Activated CD4-positive, alpha-beta T cell treated with anti-CD3 and anti-CD28 coated beads for 36 hours (primary cell): ENCODE data around the gene ANKMY1. TPM values are rescaled to one million over a fixed set of nuclear protein-coding genes. Genes with fewer than 3 reads are reported as not detected.

Source experiments
- ATAC-seq: fragments of 200-7000 bp; cut with Tn5 transposase; one replicate; pipeline ENCODE4 v1.10.0; 2021; ENCODE audit warnings: mild to moderate bottlenecking, moderate library complexity
- CTCF ChIA-PET: fragments of 350-600 bp; sonication (Branson Sonifier 250); formaldehyde crosslinking; loops from one replicate; lab custom pipeline; 2021; ENCODE audit warnings: antibody characterized with exemption; lab: Charles Lee
- POLR2A ChIA-PET: fragments of 350-600 bp; sonication (Branson Sonifier 250); formaldehyde crosslinking; loops from one replicate; lab custom pipeline; 2021; ENCODE audit warnings: antibody characterized with exemption, inconsistent platforms; lab: Charles Lee
- DNase-seq: peaks from one replicate; pipeline ENCODE4 v3.0.0-alpha.2; 2020
- H3K27ac Mint-ChIP-seq: one replicate; pipeline ENCODE4 v1.8.0; 2021; ENCODE audit warnings: mixed read lengths
- H3K27me3 Mint-ChIP-seq: one replicate; pipeline ENCODE4 v1.8.0; 2021; ENCODE audit warnings: mixed read lengths
- H3K36me3 Mint-ChIP-seq: one replicate; pipeline ENCODE4 v1.8.0; 2021; ENCODE audit warnings: low read depth, mixed read lengths
- H3K4me1 Mint-ChIP-seq: one replicate; pipeline ENCODE4 v1.8.0; 2021; ENCODE audit warnings: mixed read lengths
- H3K4me3 Mint-ChIP-seq: one replicate; pipeline ENCODE4 v1.8.0; 2021; ENCODE audit warnings: mild to moderate bottlenecking, moderate library complexity, mixed read lengths
- H3K9me3 Mint-ChIP-seq: one replicate; pipeline ENCODE4 v1.8.0; 2021; ENCODE audit warnings: low read depth, mixed read lengths
- intact Hi-C, 2 experiments: fragments of 100-400 bp; cut with DNase I in 1 of 2; cut with micrococcal nuclease in 1 of 2; formaldehyde crosslinking; loops; one replicate each; pipeline versions ENCODE4 v1.14.2 to v1.15.1; 2022 to 2024; cut with DNase I, micrococcal nuclease
- total RNA-seq, 2 experiments: library from RNA; stranded (reverse); gene quantifications; one replicate each; pipeline ENCODE4 v1.2.3, GENCODE V29; 2021

The ANKMY1 gene
- total RNA-seq, 2 experiments from 2014 or later, result 20.7 to 24.0 TPM

- ATAC-seq (no peak), DNase-seq (no peak)
- Mint-ChIP-seq H3K9me3 (no peaks in the 10 kb centered on the region), H3K36me3 (peaks cover 5% of the 10 kb centered on the region), H3K27me3 (no peaks in the 10 kb centered on the region), H3K4me3 (no peak overlapping the region), H3K27ac (no peak overlapping the region), H3K4me1 (peaks cover 14% of the 10 kb centered on the region)
- intact Hi-C loops, result no loop called here
- POLR2A ChIA-PET, result no interaction called here
- CTCF ChIA-PET, result interaction anchor here (0.6 to 1.2 kb wide), 2 partner anchors 28 to 56 kb away, joined by 3 read pairs; no protein-coding TSS in a partner anchor
Observed at GRCh38 chr2:240593026-240593702, 35.4 kb upstream of the ANKMY1 start.

- Mint-ChIP-seq H3K36me3 (peaks cover 3% of the 10 kb centered on the region), H3K4me1 (peaks cover 24% of the 10 kb centered on the region), H3K9me3 (no peaks in the 10 kb centered on the region), H3K4me3 (no peak overlapping the region), H3K27me3 (no peaks in the 10 kb centered on the region), H3K27ac (no peak overlapping the region)
- intact Hi-C loops, result no loop called here
- ChIA-PET CTCF (interaction anchor here (0.5 to 1.3 kb wide), 3 partner anchors 12 to 362 kb away, joined by 3 read pairs; no protein-coding TSS in a partner anchor), POLR2A (no interaction called here)
- no peak for DNase-seq
- no peak for ATAC-seq
Observed at GRCh38 chr2:240591784-240592183, 34.0 kb upstream of the ANKMY1 start.

- H3K36me3 Mint-ChIP-seq, result peaks cover 3% of the 10 kb centered on the region
- ChIA-PET CTCF (interaction anchor here (0.5 to 1.3 kb wide), 2 partner anchors 11 to 363 kb away, joined by 3 read pairs; no protein-coding TSS in a partner anchor), POLR2A (no interaction called here)
- H3K27me3 Mint-ChIP-seq, result no peaks in the 10 kb centered on the region
- DNase-seq (no peak), ATAC-seq (no peak)
- peaks cover 24% of the 10 kb centered on the region for H3K4me1 Mint-ChIP-seq
- no peak overlapping the region for H3K27ac Mint-ChIP-seq
- H3K9me3 Mint-ChIP-seq, result no peaks in the 10 kb centered on the region
- intact Hi-C loops, result no loop called here
- H3K4me3 Mint-ChIP-seq, result no peak overlapping the region
Observed at GRCh38 chr2:240591226-240591625, 33.4 kb upstream of the ANKMY1 start.

GRCh38 chr2:240590681-240591111, 32.9 kb upstream of the ANKMY1 start:
- H3K27ac Mint-ChIP-seq, result no peak overlapping the region
- H3K36me3 Mint-ChIP-seq, result peaks cover 7% of the 10 kb centered on the region
- intact Hi-C loops, result no loop called here
- no peaks in the 10 kb centered on the region for H3K27me3 Mint-ChIP-seq
- H3K4me3 Mint-ChIP-seq, result no peak overlapping the region
- ATAC-seq (no peak), DNase-seq (no peak)
- ChIA-PET POLR2A (no interaction called here), CTCF (interaction anchor here (1.3 kb wide), 1 partner anchor 11 kb away, joined by 3 read pairs; no protein-coding TSS in a partner anchor)
- no peaks in the 10 kb centered on the region for H3K9me3 Mint-ChIP-seq
- H3K4me1 Mint-ChIP-seq, result peaks cover 24% of the 10 kb centered on the region

GRCh38 chr2:240589850-240590525, 32.2 kb upstream of the ANKMY1 start:
- Mint-ChIP-seq H3K36me3 (peaks cover 7% of the 10 kb centered on the region), H3K4me3 (no peak overlapping the region), H3K9me3 (no peaks in the 10 kb centered on the region), H3K27me3 (no peaks in the 10 kb centered on the region), H3K4me1 (peaks cover 26% of the 10 kb centered on the region), H3K27ac (no peak overlapping the region)
- DNase-seq, result no peak
- POLR2A ChIA-PET, result no interaction called here
- intact Hi-C loops, result no loop called here
- ATAC-seq, result no peak
- CTCF ChIA-PET, result interaction anchor here (1.0 to 1.4 kb wide), 2 partner anchors 31 to 76 kb away, joined by 3 to 8 read pairs; no protein-coding TSS in a partner anchor

- no peak for DNase-seq
- ATAC-seq, result no peak
- ChIA-PET CTCF (interaction anchor here (1.0 to 1.4 kb wide), 2 partner anchors 31 to 75 kb away, joined by 3 to 8 read pairs; no protein-coding TSS in a partner anchor), POLR2A (interaction anchor here (1.4 kb wide), 1 partner anchor 24 kb away, joined by 5 read pairs; no protein-coding TSS in a partner anchor)
- Mint-ChIP-seq H3K9me3 (no peaks in the 10 kb centered on the region), H3K27me3 (no peaks in the 10 kb centered on the region), H3K36me3 (peaks cover 7% of the 10 kb centered on the region), H3K4me3 (no peak overlapping the region), H3K27ac (no peak overlapping the region), H3K4me1 (peaks cover 32% of the 10 kb centered on the region)
- intact Hi-C loops, result no loop called here
Observed at GRCh38 chr2:240589375-240589774, 31.6 kb upstream of the ANKMY1 start.

GRCh38 chr2:240588669-240589068, 30.9 kb upstream of the ANKMY1 start:
- Mint-ChIP-seq H3K36me3 (peaks cover 7% of the 10 kb centered on the region), H3K9me3 (no peaks in the 10 kb centered on the region), H3K4me1 (peaks cover 34% of the 10 kb centered on the region), H3K27ac (no peak overlapping the region), H3K4me3 (peak overlapping the region; percentile 87), H3K27me3 (no peaks in the 10 kb centered on the region)
- DNase-seq, result no peak
- intact Hi-C loops, result no loop called here
- ChIA-PET CTCF (interaction anchor here (1.4 to 4.7 kb wide), 3 partner anchors 20 to 74 kb away, joined by 4 to 61 read pairs (median 8); no protein-coding TSS in a partner anchor), POLR2A (interaction anchor here (1.4 kb wide), 1 partner anchor 23 kb away, joined by 5 read pairs; no protein-coding TSS in a partner anchor)
- no peak for ATAC-seq

- H3K27me3 Mint-ChIP-seq, result no peaks in the 10 kb centered on the region
- POLR2A ChIA-PET, result interaction anchor here (0.7 to 2.4 kb wide), 3 partner anchors 23 to 33 kb away, joined by 3 to 13 read pairs (median 5); partner anchors contain the start of gene DUSP28
- intact Hi-C loops, result no loop called here
- H3K27ac Mint-ChIP-seq, result peak overlapping the region; percentile 37
- no peaks in the 10 kb centered on the region for H3K9me3 Mint-ChIP-seq
- H3K36me3 Mint-ChIP-seq, result peaks cover 7% of the 10 kb centered on the region
- H3K4me1 Mint-ChIP-seq, result peaks cover 34% of the 10 kb centered on the region
- no peak for ATAC-seq
- CTCF ChIA-PET, result interaction anchor here (1.5 to 4.7 kb wide), 2 partner anchors 19 to 22 kb away, joined by 4 to 61 read pairs; no protein-coding TSS in a partner anchor
- peak overlapping the region; percentile 87 for H3K4me3 Mint-ChIP-seq
- no peak for DNase-seq
Observed at GRCh38 chr2:240588006-240588655, 30.3 kb upstream of the ANKMY1 start.

GRCh38 chr2:240586919-240587800, 29.4 kb upstream of the ANKMY1 start:
- Mint-ChIP-seq H3K4me1 (peaks cover 38% of the 10 kb centered on the region), H3K27me3 (no peaks in the 10 kb centered on the region), H3K4me3 (peak overlapping the region; percentile 87), H3K9me3 (no peaks in the 10 kb centered on the region), H3K27ac (peak overlapping the region; percentile 80), H3K36me3 (peaks cover 7% of the 10 kb centered on the region)
- peak; percentile 77 for DNase-seq
- CTCF ChIA-PET, result interaction anchor here (0.7 to 4.7 kb wide), 9 partner anchors 18 to 73 kb away, joined by 3 to 61 read pairs (median 6); partner anchors contain the start of gene RNPEPL1
- intact Hi-C loops, result loop anchor here (1.0 kb wide), 14 partner anchors 21 to 1023 kb away; partner anchors contain the start of genes DUSP28 (in 1 of the 2), FARP2 (in 1 of the 2), GPC1 (in 1 of the 2) and HDLBP (in 1 of the 2)
- ATAC-seq, result peak; percentile 25
- POLR2A ChIA-PET, result interaction anchor here (0.7 to 2.7 kb wide), 5 partner anchors 14 to 34 kb away, joined by 3 to 34 read pairs (median 8); partner anchors contain the start of gene DUSP28
